Urinary bladder (tissue), 4 donors: ENCODE measurements around the gene PGGT1B. TPM values are rescaled to one million over a fixed set of nuclear protein-coding genes. Genes with fewer than 3 reads are reported as not detected.

Source experiments
- DNase-seq: peaks from one replicate; pipeline ENCODE4 v3.0.0-alpha.2; 2015; ENCODE audit errors: extremely low spot score
- H3K27ac ChIP-seq: one replicate; pipeline ENCODE4 v1.5.1; 2013; ENCODE audit warnings: low read depth, mild to moderate bottlenecking, moderate library complexity
- H3K36me3 ChIP-seq: one replicate; pipeline ENCODE4 v1.6.1; 2013; ENCODE audit warnings: mild to moderate bottlenecking, moderate library complexity; ENCODE audit not compliant: insufficient read depth
- H3K4me1 ChIP-seq: one replicate; pipeline ENCODE4 v1.6.1; 2013; ENCODE audit warnings: mild to moderate bottlenecking, moderate library complexity; ENCODE audit not compliant: insufficient read depth
- H3K4me3 ChIP-seq: one replicate; pipeline ENCODE4 v1.5.1; 2013; ENCODE audit warnings: low read depth, low read length
- WGBS: extraction: QIAGEN DNeasy Blood & Tissue Kit; methylation state at CpG from one replicate; pipeline ENCODE4 v1.1.7; 2013; 5-methylcytosine and 5-hydroxymethylcytosine counted together
- polyA plus RNA-seq: library from polyadenylated mRNA; stranded (reverse); fragments of 200-250 nt; gene quantifications from one replicate; pipeline ENCODE4 v1.2.3, GENCODE V29; 2013
- total RNA-seq: library from RNA; depleted of rRNA; stranded (reverse); fragments of >200 nt; gene quantifications from one replicate; pipeline ENCODE4 v1.2.3, GENCODE V29; 2014
- donor health status: healthy with polysubstance abuse.
- donor health status: healthy.

The PGGT1B gene
- total and polyA plus RNA-seq, 2 donors = 7.0 to 30.5 TPM

DNA sequence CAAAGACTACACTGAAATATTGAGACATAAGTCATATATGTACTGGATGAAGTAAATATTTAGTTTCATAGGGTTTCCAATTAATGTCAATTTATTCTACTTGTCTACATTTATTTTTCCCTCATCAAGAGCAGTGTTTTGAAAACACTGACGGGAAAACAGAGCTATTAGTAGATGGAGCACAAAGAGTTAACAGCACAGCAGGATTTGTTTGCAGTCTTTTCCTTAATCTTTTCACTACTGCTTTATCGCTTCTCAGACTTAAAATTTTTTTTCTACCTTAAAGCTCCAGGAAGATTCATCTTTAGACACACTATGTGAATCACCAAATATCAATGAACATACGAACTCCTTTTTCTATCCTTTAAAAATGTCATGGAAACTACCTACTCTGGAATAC lies 25.6 kb downstream of the PGGT1B start:
- Histone ChIP-seq H3K4me1 (no peaks in the 10 kb centered on the region), H3K27ac (no peak overlapping the region), H3K36me3 (peaks cover 2% of the 10 kb centered on the region), H3K4me3 (no peak overlapping the region)
- WGBS = 79% methylated on average over 3 of the region's 3 CpGs
- no peak for DNase-seq

DNA sequence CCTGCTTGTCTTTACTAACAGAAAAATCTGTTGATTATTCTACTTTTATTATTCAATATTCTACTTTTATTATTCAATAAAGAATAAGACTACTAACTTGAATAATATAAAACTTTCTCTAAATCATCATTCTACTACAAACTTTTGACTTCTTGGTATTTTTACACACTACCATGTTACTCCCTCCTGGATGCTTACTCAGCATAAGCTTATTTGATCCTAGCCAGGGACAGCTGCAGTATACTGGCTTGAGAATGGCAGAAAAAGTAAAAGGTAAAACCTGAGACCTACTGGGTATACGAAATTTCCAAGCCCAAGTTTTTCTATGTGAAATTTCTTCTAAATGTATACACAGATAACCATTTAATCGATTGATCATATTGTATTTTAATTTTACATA lies 26.1 kb downstream of the PGGT1B start:
- H3K27ac ChIP-seq = no peak overlapping the region
- peaks cover 2% of the 10 kb centered on the region for H3K36me3 ChIP-seq
- 94% methylated on average over 2 of the region's 2 CpGs for WGBS
- DNase-seq = no peak
- H3K4me1 ChIP-seq = no peaks in the 10 kb centered on the region
- H3K4me3 ChIP-seq = no peak overlapping the region

DNA sequence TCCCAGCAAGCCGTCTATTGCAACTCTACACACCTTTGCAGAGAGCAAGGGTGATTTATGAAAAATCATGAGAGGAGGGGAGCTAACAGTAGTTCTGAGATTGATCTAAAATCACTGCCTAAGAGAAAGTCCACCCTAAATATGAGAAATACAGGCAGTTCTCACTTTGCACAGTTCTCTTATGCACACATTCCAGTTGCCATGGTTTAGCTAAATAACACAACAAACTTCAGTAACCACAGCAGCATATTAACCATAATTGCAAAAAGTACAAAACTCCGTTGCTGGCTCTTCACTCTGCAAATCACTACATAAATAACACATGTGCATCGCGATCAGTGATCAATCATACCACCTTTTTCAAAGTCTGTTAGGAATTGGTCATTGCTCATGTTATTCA lies 31.1 kb downstream of the PGGT1B start:
- Histone ChIP-seq H3K4me1 (no peaks in the 10 kb centered on the region), H3K4me3 (no peak overlapping the region), H3K36me3 (peaks cover 1% of the 10 kb centered on the region), H3K27ac (no peak overlapping the region)
- no peak for DNase-seq
- 92% methylated on average over 4 of the region's 4 CpGs for WGBS

- no peak overlapping the region for H3K27ac ChIP-seq
- no peaks in the 10 kb centered on the region for H3K4me1 ChIP-seq
- no peak for DNase-seq
- H3K4me3 ChIP-seq = no peak overlapping the region
- WGBS = 94% methylated on average over 1 of the region's 1 CpG
- peaks cover 1% of the 10 kb centered on the region for H3K36me3 ChIP-seq
Measured at GRCh38 chr5:115229606-115230005, 33.1 kb downstream of the PGGT1B start.

GRCh38 chr5:115227281-115227680 lies 35.4 kb downstream of the PGGT1B start:
- DNase-seq = no peak
- WGBS = 100% methylated on average over 1 of the region's 1 CpG
- Histone ChIP-seq H3K4me1 (no peaks in the 10 kb centered on the region), H3K27ac (no peak overlapping the region), H3K36me3 (peaks cover 1% of the 10 kb centered on the region), H3K4me3 (no peak overlapping the region)

DNA sequence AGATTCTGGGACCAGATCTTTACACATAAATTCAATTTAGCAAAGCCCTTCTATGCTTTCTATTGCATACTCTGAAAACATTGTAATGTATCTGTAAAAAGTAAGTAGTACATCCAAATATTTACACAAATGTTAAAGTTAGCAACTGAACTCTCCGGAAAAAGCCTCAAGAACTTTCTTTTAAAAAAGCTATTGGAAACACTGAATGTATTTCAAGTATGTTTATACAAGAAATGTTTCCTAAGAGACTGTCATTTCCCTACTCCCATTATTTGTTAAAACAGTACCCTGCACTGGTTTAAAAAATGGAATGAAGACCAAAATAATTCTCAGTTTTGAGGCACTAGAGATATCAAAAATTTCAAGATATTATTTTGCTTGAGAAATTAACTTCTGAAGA lies 48.1 kb downstream of the PGGT1B start:
- WGBS = 35% methylated on average over 1 of the region's 1 CpG
- peaks cover 2% of the 10 kb centered on the region for H3K36me3 ChIP-seq
- H3K4me3 ChIP-seq = no peak overlapping the region
- H3K27ac ChIP-seq = no peak overlapping the region
- H3K4me1 ChIP-seq = no peaks in the 10 kb centered on the region
- no peak for DNase-seq

DNA sequence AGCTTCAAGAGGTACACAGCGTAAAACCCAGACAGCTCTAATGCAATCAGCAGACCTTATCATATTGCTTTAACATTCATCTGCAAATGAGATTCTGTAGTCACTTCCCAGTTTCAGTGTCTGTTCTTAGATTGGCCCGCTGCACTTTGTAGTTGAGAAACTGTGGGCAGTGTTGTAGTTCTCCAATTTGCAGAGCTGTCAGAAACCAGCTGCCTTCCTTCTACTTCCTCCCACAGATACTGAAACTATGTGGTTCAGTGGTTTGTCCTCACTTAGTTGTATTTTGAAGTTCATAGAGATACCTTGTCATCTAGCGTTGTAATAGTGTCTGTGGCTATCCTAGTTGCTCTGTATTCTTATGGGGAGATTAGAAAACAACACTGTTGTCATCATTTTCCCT lies 53.4 kb downstream of the PGGT1B start:
- Histone ChIP-seq H3K4me1 (no peaks in the 10 kb centered on the region), H3K36me3 (peaks cover 2% of the 10 kb centered on the region), H3K4me3 (no peak overlapping the region), H3K27ac (no peak overlapping the region)
- DNase-seq = no peak
- 81% methylated on average over 3 of the region's 3 CpGs for WGBS

DNA sequence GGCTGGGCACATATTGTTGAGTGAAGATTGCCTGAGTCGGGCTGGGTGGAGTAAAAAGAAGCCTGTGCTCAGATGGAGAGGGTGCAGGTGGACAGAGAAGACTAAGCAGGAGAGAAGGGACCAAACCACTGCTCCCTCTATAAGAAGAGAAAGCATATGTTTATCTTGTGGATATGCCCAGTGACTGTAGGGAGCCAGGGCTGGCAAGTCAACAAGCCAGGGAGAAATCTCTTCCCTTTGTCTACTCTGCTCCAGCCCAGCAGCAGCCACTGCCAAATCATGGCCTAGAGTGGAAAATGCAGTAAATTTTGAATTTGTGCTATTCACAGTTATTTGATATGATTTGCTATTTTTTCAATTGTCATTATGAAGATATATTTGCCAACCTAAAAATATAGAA lies 59.7 kb downstream of the PGGT1B start:
- DNase-seq = no peak
- no peak overlapping the region for H3K27ac ChIP-seq
- 87% methylated on average over 1 of the region's 1 CpG for WGBS
- no peaks in the 10 kb centered on the region for H3K36me3 ChIP-seq
- H3K4me3 ChIP-seq = no peak overlapping the region
- no peaks in the 10 kb centered on the region for H3K4me1 ChIP-seq

DNA sequence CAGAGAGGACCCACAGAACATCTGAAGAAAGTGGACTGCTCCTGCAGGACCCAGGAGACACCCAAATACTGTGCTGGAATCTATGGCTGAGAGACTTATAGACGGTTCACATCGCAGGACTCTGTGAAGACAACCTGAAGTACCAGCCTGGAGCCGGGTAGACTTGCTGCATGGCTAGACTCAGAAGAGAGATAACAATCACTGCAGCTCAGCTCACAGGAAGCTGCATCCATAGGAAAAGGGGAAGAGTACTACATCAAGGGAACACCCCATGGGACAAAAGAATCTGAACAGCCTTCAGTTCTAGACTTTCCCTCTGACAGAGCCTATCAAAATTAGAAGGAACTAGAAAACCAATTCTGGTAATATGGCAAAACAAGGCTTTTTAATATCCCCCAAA lies 66.5 kb downstream of the PGGT1B start:
- Histone ChIP-seq H3K36me3 (no peaks in the 10 kb centered on the region), H3K4me1 (no peaks in the 10 kb centered on the region), H3K27ac (no peak overlapping the region), H3K4me3 (no peak overlapping the region)
- DNase-seq = no peak
- 64% methylated on average over 3 of the region's 3 CpGs for WGBS

DNA sequence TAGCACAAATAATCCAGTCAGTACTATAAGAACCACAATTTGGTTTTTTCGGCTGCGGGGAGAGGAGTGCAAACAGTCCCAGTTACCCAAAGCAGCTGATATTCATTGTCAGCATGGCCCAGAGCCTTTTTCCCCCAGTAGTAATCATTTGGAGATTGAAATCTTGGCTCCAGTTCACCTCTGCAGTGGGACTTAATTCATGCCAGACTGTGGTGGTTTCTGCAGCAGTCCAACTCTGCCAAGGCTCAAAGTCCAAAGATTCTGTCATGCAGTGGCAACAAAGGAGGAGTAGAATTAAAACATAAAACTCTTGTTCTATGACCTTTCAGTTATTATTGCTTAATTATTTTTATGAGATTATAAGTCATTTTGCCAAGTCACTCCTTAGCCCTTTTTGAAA lies 68.0 kb downstream of the PGGT1B start:
- Histone ChIP-seq H3K4me3 (no peak overlapping the region), H3K36me3 (no peaks in the 10 kb centered on the region), H3K27ac (no peak overlapping the region), H3K4me1 (no peaks in the 10 kb centered on the region)
- DNase-seq = no peak
- 94% methylated on average over 2 of the region's 2 CpGs for WGBS

DNA sequence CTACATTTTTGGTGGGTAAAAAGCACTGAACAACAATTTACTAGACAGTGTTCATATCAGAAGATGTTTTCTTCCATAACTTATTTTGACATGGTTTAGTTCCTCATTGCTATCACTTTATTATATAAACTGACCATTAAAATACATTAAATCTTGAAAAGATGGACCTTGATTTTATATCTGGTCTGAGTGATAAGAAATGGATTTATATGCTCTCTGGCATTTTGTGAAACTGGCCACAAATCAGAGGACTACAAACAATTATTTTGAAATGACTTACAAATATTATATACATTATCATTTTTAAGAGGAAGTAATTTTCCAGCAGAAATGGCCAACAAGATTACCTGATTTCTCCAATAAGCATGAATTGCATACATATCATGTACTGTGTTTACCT lies 69.4 kb downstream of the PGGT1B start:
- DNase-seq = no peak
- Histone ChIP-seq H3K36me3 (no peaks in the 10 kb centered on the region), H3K27ac (no peak overlapping the region), H3K4me1 (no peaks in the 10 kb centered on the region), H3K4me3 (no peak overlapping the region)

DNA sequence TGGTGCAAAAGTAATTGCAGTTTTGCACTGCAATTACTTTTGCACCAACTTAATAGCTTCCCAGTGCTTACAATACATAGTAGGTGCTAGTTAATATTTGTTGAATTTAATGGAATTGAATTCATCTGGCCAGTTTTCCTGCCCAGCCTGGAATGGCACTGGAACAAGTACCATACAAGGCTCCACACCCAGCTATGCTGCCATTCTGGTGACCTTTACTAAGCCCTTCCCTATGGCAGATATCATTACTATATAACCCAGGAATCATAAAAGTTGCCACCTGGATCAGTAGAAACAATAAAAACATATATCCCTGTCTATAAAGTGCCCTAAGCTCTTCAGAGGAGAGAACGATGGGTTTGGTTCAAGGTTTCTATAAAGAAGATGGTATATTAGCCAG lies 70.6 kb downstream of the PGGT1B start:
- Histone ChIP-seq H3K36me3 (no peaks in the 10 kb centered on the region), H3K4me1 (no peaks in the 10 kb centered on the region), H3K27ac (no peak overlapping the region), H3K4me3 (no peak overlapping the region)
- WGBS = 91% methylated on average over 1 of the region's 1 CpG
- no peak for DNase-seq

- Histone ChIP-seq H3K4me3 (no peak overlapping the region), H3K4me1 (no peaks in the 10 kb centered on the region), H3K27ac (no peak overlapping the region), H3K36me3 (no peaks in the 10 kb centered on the region)
- 69% methylated on average over 8 of the region's 8 CpGs for WGBS
- no peak for DNase-seq
Measured at GRCh38 chr5:115191474-115192031, 71.1 kb downstream of the PGGT1B start.

DNA sequence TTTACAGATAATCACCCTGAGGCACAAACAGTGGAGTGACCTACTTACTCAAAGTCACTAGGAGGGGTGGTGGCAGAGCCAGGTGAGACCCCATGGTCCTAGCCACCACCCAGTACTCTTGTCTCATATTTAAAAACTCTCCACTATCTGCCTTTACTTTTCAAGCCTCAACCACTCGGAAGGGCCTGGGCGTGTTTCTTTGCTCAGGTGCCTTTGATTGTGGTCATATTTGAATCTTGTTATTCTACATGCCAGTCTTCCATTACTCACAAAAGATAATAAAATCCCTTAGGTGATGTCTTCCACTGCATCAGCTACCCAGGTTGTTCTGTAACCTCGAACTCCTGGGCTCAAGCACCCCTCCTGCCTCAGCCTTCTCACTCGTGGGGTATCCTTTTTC lies 72.3 kb downstream of the PGGT1B start:
- WGBS = 77% methylated on average over 4 of the region's 4 CpGs
- H3K27ac ChIP-seq = no peak overlapping the region
- H3K4me3 ChIP-seq = no peak overlapping the region
- H3K36me3 ChIP-seq = no peaks in the 10 kb centered on the region
- H3K4me1 ChIP-seq = no peaks in the 10 kb centered on the region
- DNase-seq = no peak

DNA sequence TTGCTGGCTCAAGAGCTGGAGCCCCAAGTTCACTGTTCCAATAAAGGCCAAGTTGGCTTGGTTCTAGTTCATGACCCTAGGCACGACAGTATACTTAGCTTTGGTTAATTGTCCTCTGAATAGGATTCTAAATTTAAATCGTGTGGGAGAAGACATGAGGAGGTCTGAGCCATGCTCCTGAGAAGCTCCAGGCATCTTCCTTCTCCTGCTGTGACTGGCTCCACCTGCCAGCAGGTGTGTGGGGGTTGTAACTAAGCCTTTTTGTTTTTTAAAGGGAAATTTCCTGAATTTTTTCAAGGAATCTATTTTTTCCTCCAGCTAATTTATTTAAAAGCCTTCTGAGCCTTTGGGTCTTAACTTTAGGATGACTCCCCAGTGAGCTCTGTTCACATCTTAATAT lies 72.8 kb downstream of the PGGT1B start:
- WGBS = 37% methylated on average over 2 of the region's 2 CpGs
- H3K4me3 ChIP-seq = no peak overlapping the region
- H3K36me3 ChIP-seq = no peaks in the 10 kb centered on the region

More for the DNA sequence above, 72.8 kb downstream of the PGGT1B start:
- Histone ChIP-seq H3K27ac (no peak overlapping the region), H3K4me1 (no peaks in the 10 kb centered on the region)
- DNase-seq = no peak
